ENCODE data around the gene IL4R. TPM values are rescaled to one million over a fixed set of nuclear protein-coding genes. Genes with fewer than 3 reads are reported as not detected.
"Not testable (repeated sequence)": the region's sequence is repeated elsewhere in the genome, so short reads cannot be mapped to it uniquely, and the experiment has no call there.

Gene IL4R
- total and polyA plus RNA-seq, 2 experiments from 2014 or later = 6.4 to 17.6 TPM

GRCh38 chr16:27328937-27329336 lies 15.2 kb downstream of the IL4R start (continued):
- TF ChIP-seq ZNF331 (CRISPR knock-in tag; IDR thresholded peaks at IDR 0.05; ENCODE audit: low read depth) (no peak), POLR2AphosphoS5 (IDR thresholded peaks at IDR 0.05; ENCODE audit: low read depth) (no peak), ZNF114 (CRISPR knock-in tag; IDR thresholded peaks at IDR 0.05) (no peak)
- TF ChIP-seq, protein P1, sequence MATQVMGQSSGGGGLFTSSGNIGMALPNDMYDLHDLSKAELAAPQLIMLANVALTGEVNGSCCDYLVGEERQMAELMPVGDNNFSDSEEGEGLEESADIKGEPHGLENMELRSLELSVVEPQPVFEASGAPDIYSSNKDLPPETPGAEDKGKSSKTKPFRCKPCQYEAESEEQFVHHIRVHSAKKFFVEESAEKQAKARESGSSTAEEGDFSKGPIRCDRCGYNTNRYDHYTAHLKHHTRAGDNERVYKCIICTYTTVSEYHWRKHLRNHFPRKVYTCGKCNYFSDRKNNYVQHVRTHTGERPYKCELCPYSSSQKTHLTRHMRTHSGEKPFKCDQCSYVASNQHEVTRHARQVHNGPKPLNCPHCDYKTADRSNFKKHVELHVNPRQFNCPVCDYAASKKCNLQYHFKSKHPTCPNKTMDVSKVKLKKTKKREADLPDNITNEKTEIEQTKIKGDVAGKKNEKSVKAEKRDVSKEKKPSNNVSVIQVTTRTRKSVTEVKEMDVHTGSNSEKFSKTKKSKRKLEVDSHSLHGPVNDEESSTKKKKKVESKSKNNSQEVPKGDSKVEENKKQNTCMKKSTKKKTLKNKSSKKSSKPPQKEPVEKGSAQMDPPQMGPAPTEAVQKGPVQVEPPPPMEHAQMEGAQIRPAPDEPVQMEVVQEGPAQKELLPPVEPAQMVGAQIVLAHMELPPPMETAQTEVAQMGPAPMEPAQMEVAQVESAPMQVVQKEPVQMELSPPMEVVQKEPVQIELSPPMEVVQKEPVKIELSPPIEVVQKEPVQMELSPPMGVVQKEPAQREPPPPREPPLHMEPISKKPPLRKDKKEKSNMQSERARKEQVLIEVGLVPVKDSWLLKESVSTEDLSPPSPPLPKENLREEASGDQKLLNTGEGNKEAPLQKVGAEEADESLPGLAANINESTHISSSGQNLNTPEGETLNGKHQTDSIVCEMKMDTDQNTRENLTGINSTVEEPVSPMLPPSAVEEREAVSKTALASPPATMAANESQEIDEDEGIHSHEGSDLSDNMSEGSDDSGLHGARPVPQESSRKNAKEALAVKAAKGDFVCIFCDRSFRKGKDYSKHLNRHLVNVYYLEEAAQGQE (IDR thresholded peaks at IDR 0.05; ENCODE audit: unreplicated experiment) = no peak
- TF ChIP-seq, protein P2, sequence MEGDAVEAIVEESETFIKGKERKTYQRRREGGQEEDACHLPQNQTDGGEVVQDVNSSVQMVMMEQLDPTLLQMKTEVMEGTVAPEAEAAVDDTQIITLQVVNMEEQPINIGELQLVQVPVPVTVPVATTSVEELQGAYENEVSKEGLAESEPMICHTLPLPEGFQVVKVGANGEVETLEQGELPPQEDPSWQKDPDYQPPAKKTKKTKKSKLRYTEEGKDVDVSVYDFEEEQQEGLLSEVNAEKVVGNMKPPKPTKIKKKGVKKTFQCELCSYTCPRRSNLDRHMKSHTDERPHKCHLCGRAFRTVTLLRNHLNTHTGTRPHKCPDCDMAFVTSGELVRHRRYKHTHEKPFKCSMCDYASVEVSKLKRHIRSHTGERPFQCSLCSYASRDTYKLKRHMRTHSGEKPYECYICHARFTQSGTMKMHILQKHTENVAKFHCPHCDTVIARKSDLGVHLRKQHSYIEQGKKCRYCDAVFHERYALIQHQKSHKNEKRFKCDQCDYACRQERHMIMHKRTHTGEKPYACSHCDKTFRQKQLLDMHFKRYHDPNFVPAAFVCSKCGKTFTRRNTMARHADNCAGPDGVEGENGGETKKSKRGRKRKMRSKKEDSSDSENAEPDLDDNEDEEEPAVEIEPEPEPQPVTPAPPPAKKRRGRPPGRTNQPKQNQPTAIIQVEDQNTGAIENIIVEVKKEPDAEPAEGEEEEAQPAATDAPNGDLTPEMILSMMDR (conservative IDR thresholded peaks at IDR 0.05; ENCODE audit: low read depth in 2 of 2) = no peak

DNA sequence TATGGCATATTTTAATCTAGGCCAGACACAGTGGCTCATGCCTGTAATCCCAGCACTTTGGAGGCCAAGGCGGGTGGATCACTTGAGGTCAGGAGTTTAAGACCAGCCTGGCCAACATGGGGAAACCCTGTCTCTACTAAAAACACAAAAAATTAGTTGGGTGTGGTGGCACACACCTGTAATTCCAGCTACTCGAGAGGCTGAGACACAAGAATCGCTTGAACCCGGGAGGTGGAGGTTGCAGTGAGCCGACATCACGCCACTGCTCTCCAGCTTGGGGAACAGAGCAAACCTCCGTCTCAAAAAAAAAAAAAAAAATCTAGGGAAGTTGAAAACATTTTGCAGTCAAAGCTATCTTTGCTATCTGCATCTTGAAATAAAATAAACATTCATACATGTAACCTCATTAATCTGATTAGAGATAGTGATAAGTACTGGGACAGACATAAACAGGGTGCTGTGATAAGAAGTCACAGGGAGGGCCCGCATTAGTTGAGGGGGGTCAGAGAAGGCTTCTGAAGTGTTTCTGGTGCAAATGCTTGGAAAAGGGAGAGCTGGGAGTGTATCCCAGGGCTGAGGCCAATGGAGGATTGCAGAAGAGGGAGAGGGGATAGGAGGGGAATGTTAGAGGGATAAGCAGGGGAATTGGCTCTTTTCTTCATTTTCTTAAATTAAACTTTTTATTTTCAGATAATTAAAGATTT lies 15.8 kb downstream of the IL4R start:
- H3K27me3 Mint-ChIP-seq (ENCODE audit: insufficient read depth, low read depth, poor library complexity); H3K27me3 ChIP-seq (ENCODE audit: insufficient read depth); H3K27ac ChIP-seq (ENCODE audit: low read depth); H3K9me2 ChIP-seq (ENCODE audit: insufficient read depth); H3K4me3 ChIP-seq; H3K4me3 Mint-ChIP-seq; H4K20me1 ChIP-seq (replicated peaks; ENCODE audit: insufficient read depth); H3K4me2 ChIP-seq; H2AFZ ChIP-seq; H3K36me3 ChIP-seq (ENCODE audit: insufficient read depth); DNase-seq (ENCODE audit: low spot score); H3K9me3 Mint-ChIP-seq; ATAC-seq: not testable (repeated sequence)
- Histone ChIP-seq H3K79me2 (replicated peaks; ENCODE audit: insufficient read depth) (peaks cover 18% of the 10 kb centered on the region), H3F3A (replicated peaks; ENCODE audit: low read depth) (peaks cover 10% of the 10 kb centered on the region), H3K4me1 (ENCODE audit: insufficient read depth) (peaks cover 41% of the 10 kb centered on the region)
- Mint-ChIP-seq H3K4me1 (peaks cover 49% of the 10 kb centered on the region), H3K36me3 (ENCODE audit: low read depth) (peaks cover 19% of the 10 kb centered on the region), H3K27ac (peak overlapping the region; percentile 73; the same call in 1 of the 2 replicates)

GRCh38 chr16:27330542-27330941 lies 16.8 kb downstream of the IL4R start:
- no peak for DNase-seq (ENCODE audit: low spot score)
- Mint-ChIP-seq H3K36me3 (ENCODE audit: low read depth) (peaks cover 22% of the 10 kb centered on the region), H3K4me3 (no peak overlapping the region), H3K9me3 (peaks cover 8% of the 10 kb centered on the region; the same call in 2 of the 3 replicates), H3K27ac (peak overlapping the region; percentile 73), H3K4me1 (peaks cover 41% of the 10 kb centered on the region), H3K27me3 (ENCODE audit: insufficient read depth, low read depth, poor library complexity) (peaks cover 2% of the 10 kb centered on the region)
- H3K4me2 ChIP-seq = 0 out of 2 replicates have a peak overlapping the region, but pooled peaks have one; percentile 60
- peaks cover 10% of the 10 kb centered on the region for H3F3A ChIP-seq (replicated peaks; ENCODE audit: low read depth)
- H4K20me1 ChIP-seq (replicated peaks; ENCODE audit: insufficient read depth) = 0 out of 2 replicates have a peak, but pooled peaks cover 2% of the 10 kb centered on the region
- no peak for ATAC-seq
- H3K27me3 ChIP-seq (ENCODE audit: insufficient read depth) = no peaks in the 10 kb centered on the region
- H3K27ac ChIP-seq (ENCODE audit: low read depth) = no peak overlapping the region
- H2AFZ ChIP-seq = no peak overlapping the region
- H3K36me3 ChIP-seq (ENCODE audit: insufficient read depth) = no peaks in the 10 kb centered on the region
- H3K4me1 ChIP-seq (ENCODE audit: insufficient read depth) = peaks cover 31% of the 10 kb centered on the region
- no peak overlapping the region for H3K4me3 ChIP-seq
- peaks cover 18% of the 10 kb centered on the region for H3K79me2 ChIP-seq (replicated peaks; ENCODE audit: insufficient read depth)
- H3K9me2 ChIP-seq (ENCODE audit: insufficient read depth) = no peaks in the 10 kb centered on the region
- TF ChIP-seq, protein P2 (conservative IDR thresholded peaks at IDR 0.05; ENCODE audit: low read depth in 2 of 2) = no peak
- TF ChIP-seq ETS1 (IDR thresholded peaks at IDR 0.05) (no peak), ZNF331 (CRISPR knock-in tag; IDR thresholded peaks at IDR 0.05; ENCODE audit: low read depth) (no peak), ZNF114 (CRISPR knock-in tag; IDR thresholded peaks at IDR 0.05) (no peak), EZH2 (IDR thresholded peaks at IDR 0.05; ENCODE audit: low read depth, unreplicated experiment) (no peak), EZH2phosphoT487 (IDR thresholded peaks at IDR 0.05; ENCODE audit: unreplicated experiment) (no peak)
- TF ChIP-seq, protein P1 (IDR thresholded peaks at IDR 0.05; ENCODE audit: unreplicated experiment) = no peak

Data from GM23338 (cell line).